HG02571 (cell line): Measurements from ENCODE around the gene ZDHHC21.
"Not testable (repeated sequence)": the region's sequence is repeated elsewhere in the genome, so short reads cannot be mapped to it uniquely, and the experiment has no call there.

ENCODE experiments used
- ATAC-seq: cut with Tn5 transposase; IDR thresholded peaks from one replicate; pipeline ENCODE4 v1.9.1; 2021; ENCODE audit warnings: mild to moderate bottlenecking, moderate library complexity; ENCODE audit not compliant: unreplicated experiment

The ZDHHC21 gene

GRCh38 chr9:14686168-14686567 lies 7.1 kb downstream of the ZDHHC21 start:
- ATAC-seq: no peak

GRCh38 chr9:14682616-14683015 lies 10.6 kb downstream of the ZDHHC21 start:
- ATAC-seq: not testable (repeated sequence)

DNA sequence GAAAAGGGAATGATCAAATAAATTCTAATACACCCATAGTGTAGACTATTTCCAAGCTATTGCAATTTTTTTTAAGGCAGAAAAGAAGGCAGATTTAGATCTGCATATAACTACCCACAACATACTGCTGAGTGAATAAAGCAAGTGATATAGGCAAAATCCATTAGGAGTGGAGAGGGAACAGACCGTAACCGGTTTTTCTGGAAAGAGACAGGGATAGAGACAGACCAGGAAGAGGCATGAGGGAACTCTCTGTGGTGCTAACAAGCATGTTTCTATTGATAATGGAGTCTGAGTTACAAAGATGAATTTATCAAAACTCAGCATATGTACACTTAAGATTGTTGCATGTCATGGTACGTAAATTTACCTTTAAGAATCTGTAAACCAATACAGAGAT lies 14.5 kb downstream of the ZDHHC21 start:
- ATAC-seq: no peak

GRCh38 chr9:14677872-14678271 lies 15.4 kb downstream of the ZDHHC21 start:
- no peak for ATAC-seq

DNA sequence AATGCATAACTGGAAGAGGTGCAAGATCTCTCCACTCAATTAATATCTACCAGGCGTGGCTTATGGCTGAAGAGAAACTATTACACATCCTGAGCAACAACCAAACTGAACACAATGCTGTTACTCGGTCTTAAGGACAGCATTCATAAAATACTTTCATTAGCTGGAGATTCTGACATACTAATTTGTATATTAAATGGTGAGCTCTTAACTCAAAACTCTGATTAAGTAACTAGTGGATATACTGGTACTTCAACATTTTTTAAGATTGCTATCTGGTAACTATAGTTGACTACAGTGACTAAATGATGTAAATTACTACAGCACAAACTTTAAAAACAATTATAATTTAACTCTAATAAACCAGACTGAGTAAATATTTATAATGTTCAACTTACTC lies 15.8 kb downstream of the ZDHHC21 start:
- no peak for ATAC-seq

DNA sequence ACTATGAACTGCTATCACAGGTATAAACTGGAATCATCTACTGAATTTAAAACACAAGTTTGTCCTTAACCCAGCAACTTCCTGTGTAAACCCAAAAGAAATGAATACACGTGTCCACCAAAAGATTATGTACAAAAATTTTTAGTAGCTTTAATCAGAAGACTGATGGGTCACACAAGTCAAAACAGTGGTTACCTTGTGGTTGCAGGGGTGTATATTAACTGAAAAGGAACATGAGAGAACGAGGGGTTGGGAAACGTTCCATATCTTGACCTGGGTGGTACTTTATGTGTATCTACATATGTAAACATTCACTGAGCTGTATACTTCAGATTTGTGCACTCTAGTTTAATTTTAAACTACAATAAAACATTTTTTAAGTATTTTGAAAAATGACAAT lies 18.6 kb downstream of the ZDHHC21 start:
- no peak for ATAC-seq

DNA sequence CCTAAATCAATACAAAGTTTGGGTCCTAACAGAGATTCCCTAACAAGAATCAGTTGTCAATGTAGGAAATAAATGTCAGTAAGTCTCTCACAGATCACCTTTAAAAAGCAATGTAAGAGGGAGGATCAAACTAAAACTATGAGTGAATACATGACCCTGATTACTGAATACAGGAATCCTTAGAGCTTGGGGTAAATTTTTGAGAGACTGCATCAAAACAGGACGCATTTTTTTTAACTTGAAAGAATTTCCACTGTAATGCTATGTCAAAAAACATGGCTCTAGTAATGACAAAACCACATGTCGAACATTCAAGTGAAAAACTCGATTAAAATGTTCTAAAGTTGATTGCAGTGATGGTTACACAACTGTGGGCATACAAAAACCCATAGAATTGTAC lies 21.9 kb downstream of the ZDHHC21 start:
- no peak for ATAC-seq

GRCh38 chr9:14670718-14671117 lies 22.5 kb downstream of the ZDHHC21 start:
- ATAC-seq: no peak

GRCh38 chr9:14664022-14664421 lies 29.2 kb downstream of the ZDHHC21 start:
- not testable (repeated sequence) for ATAC-seq

- ATAC-seq: no peak
These were observed 31.2 kb downstream of the ZDHHC21 start for GRCh38 chr9:14662060-14662453.

DNA sequence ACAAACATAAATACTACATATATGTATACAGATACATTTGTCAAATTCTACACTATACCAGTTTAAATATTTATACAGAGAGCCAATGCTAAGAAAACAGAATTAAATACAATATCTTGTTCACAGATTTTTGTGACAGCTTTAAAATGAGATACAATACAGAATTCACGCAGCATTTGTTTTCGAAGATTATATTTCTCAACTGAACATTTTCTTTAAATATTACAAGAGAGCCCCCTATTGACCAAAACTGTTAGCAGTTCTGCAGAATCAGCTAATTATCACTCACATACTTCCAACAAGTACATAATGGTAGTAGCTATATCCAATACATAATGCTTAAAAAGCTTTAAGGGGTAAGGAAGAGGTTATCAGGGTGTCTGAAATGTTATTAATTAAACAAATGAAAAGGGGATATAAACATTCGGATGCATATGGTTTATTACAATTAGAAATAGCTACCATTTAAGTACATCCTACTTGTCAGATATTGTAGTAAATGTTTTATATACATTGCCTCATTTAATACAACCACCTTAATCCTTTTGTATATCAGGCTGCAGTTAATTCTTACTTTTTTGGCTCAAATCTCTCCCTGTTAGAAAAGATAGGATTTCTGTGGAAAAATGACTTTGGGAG lies 31.7 kb downstream of the ZDHHC21 start:
- ATAC-seq: no peak

DNA sequence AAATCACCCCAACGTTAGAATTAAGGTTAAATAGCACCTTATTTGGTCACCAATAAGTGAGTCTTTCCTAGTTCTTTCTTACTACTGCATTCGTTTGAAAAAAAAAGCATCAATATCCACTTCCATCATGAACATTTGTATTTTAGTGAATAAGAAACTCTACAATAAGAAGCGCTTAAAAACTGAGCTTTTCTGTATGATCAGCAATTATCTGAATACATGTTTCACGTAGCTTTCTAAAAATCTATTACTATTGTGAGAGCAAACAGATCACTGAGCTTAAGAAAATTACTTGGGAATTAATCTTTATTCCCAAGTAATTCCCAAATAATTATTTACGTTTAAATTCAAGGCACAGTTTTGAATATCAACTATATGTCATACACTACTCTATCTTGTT lies 32.5 kb downstream of the ZDHHC21 start:
- ATAC-seq: no peak

DNA sequence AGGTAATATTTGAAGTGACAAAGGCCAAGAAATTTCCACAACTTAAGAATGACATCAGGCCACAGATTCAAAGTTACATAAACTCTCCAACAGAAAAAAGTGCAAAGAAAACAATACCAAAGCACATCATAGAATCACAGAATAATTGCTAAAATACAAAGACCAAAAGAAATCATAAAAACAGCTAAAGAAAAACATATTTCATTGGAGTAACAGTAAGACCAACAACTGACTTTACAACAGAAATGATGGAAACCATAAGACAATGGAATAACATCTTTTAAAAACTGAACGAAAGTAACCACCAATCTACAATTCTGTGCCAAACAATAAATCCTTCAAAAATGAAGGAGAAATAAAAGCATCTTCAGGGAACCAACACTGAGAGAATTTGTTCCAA lies 38.3 kb downstream of the ZDHHC21 start:
- no peak for ATAC-seq

DNA sequence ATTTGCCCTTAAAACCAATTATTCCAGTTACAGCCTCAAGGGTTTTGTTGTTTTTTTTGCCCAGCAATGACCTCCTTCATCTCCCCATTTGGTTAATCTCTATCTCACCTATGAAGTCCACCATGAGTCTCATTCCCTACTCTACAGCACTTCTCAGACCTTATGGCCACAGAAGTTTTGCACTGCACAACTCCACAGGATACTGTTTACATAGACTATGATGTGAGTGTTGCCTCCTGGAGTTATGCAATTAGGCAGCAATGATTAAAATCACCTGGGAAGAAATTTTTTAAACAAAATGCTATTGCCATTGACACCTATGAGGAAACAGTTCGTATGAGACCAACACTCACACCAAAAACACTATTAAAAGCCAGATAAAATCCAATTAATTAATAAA lies 39.7 kb downstream of the ZDHHC21 start:
- no peak for ATAC-seq

DNA sequence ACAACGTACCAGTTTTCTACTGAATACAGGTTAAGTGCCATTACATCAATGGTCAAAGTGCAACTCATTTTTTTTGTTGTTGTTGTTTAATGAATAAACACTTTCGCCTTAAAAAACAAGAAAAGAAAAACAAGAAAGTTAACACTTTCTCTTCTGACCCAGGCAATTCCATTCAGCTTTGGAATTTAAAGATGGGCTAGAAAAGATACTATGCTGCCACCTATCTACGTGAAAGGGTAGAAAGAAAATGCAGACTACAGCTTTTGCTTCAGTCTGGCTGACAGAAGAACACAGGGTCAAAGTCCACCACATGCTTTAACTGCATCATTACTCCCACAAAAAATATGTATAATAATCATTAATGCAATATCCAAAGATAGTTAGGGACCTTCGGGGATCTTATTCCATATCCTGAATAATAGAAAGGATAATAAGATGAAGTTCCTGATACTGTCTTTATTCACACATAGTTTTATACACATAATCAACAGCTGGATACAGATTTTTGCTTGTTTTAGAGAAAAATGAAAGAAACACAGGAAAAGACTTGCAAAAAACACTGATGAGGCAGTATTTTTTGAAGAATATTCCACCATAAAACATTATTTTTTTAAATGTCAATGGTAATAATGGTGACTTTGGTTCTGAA lies 40.4 kb downstream of the ZDHHC21 start:
- no peak for ATAC-seq

DNA sequence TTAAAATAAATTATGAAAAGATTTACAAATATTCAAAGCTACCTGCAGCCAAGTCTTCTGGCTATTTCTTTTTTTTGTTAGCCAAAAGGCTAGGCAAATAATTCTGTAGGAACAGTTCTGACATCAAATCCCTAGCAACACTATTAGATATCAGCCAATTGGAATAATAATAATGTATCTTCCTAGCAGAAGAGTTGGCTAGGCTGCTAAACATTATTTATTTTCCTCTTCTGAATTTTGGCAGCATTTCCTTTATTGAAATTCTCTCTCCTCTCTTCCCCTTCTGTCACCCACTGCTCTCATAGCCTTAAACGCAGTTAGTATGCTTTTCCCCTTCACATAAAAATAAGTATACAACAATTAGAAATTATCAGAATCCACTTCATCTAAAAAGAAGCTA lies 42.6 kb downstream of the ZDHHC21 start:
- ATAC-seq: no peak

DNA sequence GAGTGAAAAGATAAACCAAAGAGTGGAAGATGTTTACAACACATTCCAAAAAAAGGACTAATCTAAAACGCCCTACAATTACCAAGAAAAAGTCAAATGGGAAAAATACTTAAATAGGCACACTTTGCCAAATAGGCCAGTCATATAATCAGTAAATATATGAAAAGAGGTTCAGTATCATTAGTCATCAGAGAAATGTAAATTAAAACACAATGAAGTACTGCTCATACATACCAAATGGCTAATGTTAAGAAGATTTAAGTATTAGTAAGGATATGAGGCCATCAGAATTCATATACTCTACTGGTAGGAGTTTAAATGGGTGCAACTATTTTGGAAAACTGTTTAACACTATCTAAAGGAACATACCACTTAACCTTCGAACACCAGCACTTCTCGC lies 47.6 kb downstream of the ZDHHC21 start:
- no peak for ATAC-seq

GRCh38 chr9:14640967-14641366 lies 52.3 kb downstream of the ZDHHC21 start:
- ATAC-seq: no peak

GRCh38 chr9:14640294-14640693 lies 52.9 kb downstream of the ZDHHC21 start:
- ATAC-seq: no peak

DNA sequence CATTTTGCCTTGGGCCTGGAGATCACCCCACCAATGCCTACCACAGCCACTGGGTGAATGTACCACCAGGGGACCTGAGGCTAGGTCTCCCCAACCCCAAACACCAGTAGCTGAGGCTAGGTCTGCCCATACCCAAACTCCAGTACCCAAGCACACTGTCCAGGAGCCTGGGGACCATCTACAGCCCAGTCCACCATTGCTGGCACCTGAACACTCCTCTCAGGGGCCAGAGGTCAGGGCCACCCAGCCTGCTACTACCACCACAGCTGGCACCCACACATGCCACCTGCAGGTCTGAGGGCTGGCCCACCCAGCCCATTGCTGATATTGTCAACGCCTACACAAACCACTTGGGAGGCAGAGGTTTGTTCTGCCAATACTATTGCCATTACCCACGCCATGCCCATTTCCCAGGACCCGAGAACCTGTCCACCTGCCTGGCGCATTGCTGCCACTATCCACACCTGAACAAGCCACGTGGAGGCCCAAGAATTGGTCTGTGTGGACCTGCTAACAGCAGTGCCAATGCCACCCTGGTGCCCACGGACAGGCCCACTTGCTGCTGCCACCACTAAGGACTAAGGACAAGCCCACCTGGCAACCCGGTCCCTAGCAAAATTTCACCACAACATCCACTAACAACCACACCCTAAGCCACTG lies 59.2 kb downstream of the ZDHHC21 start:
- no peak for ATAC-seq

DNA sequence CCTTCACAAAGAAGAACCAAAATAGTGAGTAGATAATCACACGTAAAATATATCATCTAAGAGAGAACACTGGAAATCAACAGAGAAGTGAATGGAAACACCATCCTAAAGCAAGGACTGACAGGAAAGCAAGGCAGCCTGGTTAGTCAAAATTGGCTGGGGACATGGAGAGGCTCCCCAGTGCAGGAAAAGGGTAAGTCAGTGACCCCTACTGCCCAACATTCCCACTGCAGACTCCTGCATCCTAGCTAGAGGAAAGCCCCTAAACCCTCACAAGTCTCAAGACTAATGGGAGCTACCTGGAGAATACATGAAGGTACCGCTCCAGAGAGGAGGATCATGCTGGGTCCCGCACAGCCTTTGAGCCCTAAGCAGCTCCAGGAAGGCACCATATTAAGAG lies 60.1 kb downstream of the ZDHHC21 start:
- no peak for ATAC-seq

- no peak for ATAC-seq
These were observed 65.7 kb downstream of the ZDHHC21 start for GRCh38 chr9:14627513-14627912.
